Activated T-helper 2 cell treated with anti-CD3 and anti-CD28 coated beads, Interferon-gamma antibody, Interleukin-2, Interleukin-4, amounts not matched to agents 10 μg/mL and 5 μg/mL and 100 μg/mL, durations not matched to agents 14 hours and 24 hours and 36 hours (primary cell): Measurements from ENCODE around the gene FLNA. TPM values are rescaled to one million over a fixed set of nuclear protein-coding genes. Genes with fewer than 3 reads are reported as not detected.
"Not testable (repeated sequence)": the region's sequence is repeated elsewhere in the genome, so short reads cannot be mapped to it uniquely, and the experiment has no call there.

ENCODE experiments used
- DNase-seq: peaks from one replicate; pipeline ENCODE4 v3.0.0; 2021; ENCODE audit warnings: low spot score
- H3K27ac Mint-ChIP-seq: one replicate; pipeline ENCODE4 v1.8.0; 2021; ENCODE audit warnings: mixed read lengths
- H3K27me3 Mint-ChIP-seq: one replicate; pipeline ENCODE4 v1.8.0; 2021; ENCODE audit warnings: low read depth, mixed read lengths
- H3K36me3 Mint-ChIP-seq: one replicate; pipeline ENCODE4 v1.8.0; 2021; ENCODE audit warnings: low read depth, mixed read lengths
- H3K4me1 Mint-ChIP-seq: one replicate; pipeline ENCODE4 v1.8.0; 2021; ENCODE audit warnings: low read depth, mixed read lengths
- H3K4me3 Mint-ChIP-seq: one replicate; pipeline ENCODE4 v1.8.0; 2021; ENCODE audit warnings: low read depth, mild to moderate bottlenecking, moderate library complexity, mixed read lengths
- H3K9me3 Mint-ChIP-seq: one replicate; pipeline ENCODE4 v1.8.0; 2021; ENCODE audit warnings: mixed read lengths
- intact Hi-C: fragments of 100-400 bp; cut with micrococcal nuclease; formaldehyde crosslinking; loops from one replicate; pipeline ENCODE4 v1.15.1; 2023
- total RNA-seq: library from RNA; stranded (reverse); gene quantifications from 2 replicates; pipeline ENCODE4 v1.2.3, GENCODE V29; 2022

Gene FLNA
- total RNA-seq, 1 donor from 2014 or later = 1,005 TPM

DNA sequence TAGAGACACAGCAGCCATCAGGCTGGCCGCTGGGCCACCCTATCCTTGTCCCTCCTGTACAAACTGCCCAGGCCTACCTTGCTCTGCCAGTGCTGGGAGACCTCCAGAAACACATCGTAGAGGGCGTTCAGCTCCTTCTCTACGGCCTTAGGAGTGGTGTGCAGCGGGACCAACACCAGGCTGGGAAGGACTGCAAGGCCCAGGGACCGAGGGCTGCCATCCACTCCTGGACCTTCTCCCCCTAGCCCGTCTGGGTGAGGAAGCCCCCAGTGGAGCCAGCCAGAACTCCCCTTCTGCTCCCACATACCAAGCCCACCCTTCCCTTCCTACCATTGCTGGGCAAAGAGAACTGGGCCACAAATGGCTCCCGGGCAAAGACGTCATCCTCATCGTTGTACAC is 28.8 kb upstream of the FLNA start:
- Mint-ChIP-seq H3K27me3 (no peaks in the 10 kb centered on the region), H3K4me1 (peaks cover 3% of the 10 kb centered on the region), H3K36me3 (peaks cover 33% of the 10 kb centered on the region), H3K9me3 (no peaks in the 10 kb centered on the region), H3K27ac (no peak overlapping the region), H3K4me3 (no peak overlapping the region)
- no peak for DNase-seq
- intact Hi-C loops = no loop called here

DNA sequence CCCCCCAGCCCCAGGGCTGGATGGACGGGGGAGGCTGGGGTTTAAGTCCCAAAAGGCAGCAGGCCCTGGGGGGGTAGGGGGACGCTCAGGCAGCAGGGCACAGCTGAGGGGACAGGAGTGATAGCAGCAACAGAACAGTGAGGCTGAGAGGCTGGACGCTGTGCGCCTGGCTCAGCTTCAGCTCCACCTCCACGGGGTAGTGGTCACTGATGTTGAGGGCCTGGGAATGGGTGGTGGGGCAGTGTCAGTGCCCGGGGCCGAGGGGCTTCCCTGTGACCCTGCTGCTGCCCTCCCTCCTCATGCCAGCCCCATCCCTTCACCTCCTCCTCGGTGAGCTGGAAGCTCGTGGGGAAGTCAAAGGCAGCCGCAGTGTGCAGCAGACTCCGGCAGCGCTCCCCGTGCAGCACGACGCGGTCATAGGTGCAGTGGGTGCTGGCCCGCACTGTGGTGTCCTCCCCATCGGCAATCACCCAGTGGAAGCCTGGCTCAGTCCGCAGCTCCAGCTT is 28.2 kb upstream of the FLNA start:
- Mint-ChIP-seq H3K36me3 (peaks cover 36% of the 10 kb centered on the region), H3K27me3 (no peaks in the 10 kb centered on the region), H3K27ac (peak overlapping the region; percentile 31), H3K4me3 (no peak overlapping the region), H3K4me1 (peaks cover 3% of the 10 kb centered on the region), H3K9me3 (no peaks in the 10 kb centered on the region)
- DNase-seq = no peak
- intact Hi-C loops = no loop called here

DNA sequence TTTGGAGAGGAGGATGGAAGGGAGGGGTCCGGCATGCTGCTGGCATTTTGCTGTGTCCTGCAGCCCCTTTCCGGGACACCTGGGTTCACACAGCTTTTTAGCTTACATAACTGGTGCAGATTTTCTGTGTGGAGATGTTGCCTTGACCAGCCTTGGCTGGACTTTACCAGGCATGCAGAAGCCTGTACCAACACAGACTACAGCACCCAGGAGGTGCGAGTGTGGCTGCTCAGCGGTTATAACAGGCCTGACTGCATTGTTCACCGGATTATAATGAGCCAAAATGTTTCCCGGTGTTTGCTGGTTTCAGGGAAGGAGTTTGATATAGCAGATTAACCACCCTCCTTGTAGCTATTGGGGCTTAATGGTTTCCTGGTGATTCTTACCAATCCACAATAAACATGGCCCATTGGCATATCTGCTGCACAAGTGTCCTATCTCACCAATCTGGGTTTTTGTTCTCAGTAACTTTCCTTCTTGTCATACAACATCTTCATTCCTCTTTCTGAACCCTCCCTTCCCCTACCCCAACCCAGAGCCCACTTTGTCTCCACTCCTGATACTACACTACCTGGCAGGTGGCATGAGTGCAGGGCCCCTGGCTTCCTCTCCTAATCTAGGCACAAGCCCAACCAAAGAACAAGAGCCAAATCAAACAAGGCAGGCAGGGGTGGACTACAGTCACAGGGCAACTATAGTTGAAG is 27.6 kb upstream of the FLNA start:
- Mint-ChIP-seq H3K36me3 (peaks cover 36% of the 10 kb centered on the region), H3K9me3 (no peaks in the 10 kb centered on the region), H3K4me1 (peaks cover 4% of the 10 kb centered on the region), H3K27me3 (no peaks in the 10 kb centered on the region), H3K4me3 (no peak overlapping the region), H3K27ac (peak overlapping the region; percentile 31)
- intact Hi-C loops = no loop called here
- no peak for DNase-seq

DNA sequence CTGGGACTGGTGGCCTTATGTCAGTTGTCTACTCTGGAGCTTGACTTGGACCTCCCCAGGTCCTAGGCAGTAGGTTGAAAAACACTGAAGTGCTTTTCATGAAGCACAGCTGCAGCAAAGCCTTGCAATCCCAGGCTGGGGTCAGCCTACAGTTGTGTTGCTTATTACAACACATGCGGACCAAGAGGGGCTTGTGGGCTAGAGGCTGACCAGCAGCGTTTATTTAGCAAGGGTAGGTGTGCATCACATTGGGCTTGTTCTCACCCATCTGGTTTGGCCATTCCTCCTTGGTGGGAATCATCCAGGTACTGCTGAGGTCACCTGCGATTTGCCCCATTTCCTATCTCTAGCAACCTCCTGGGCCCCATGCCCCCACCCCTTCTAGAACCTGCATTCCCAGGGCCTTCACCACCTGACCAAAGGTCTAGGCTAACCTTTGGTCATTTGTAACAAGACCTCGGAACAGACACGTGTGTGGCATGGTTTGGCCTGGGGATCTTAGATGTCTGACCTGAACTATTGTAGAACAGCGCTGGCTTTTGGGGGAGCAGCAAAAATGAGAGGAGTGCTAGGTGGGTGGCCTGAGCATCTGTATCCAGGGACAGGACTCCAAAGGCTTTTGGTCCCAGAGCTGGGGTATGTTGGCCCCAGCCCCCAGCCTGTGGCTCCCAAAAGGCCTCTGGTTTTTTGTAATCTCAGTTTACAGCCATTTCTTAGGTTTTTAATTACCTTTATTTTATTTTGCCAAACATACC is 26.8 kb upstream of the FLNA start:
- Mint-ChIP-seq H3K27me3 (no peaks in the 10 kb centered on the region), H3K36me3 (peaks cover 36% of the 10 kb centered on the region), H3K27ac (peak overlapping the region; percentile 100), H3K9me3 (no peaks in the 10 kb centered on the region), H3K4me1 (peaks cover 5% of the 10 kb centered on the region), H3K4me3 (peak overlapping the region; percentile 100)
- no peak for DNase-seq
- intact Hi-C loops = no loop called here

DNA sequence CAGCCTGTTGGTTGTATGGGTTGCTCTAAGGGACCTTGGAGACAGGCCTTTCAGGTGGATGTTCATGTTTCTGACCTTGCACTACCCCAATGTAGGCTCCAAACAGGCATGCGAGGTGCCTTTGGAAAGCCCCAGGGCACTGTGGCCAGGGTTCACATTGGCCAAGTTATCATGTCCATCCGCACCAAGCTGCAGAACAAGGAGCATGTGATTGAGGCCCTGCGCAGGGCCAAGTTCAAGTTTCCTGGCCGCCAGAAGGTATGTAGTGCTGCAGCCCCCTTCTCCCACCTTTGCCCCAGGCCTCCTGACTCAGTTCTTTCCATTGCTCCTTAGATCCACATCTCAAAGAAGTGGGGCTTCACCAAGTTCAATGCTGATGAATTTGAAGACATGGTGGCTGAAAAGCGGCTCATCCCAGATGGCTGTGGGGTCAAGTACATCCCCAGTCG is 26.0 kb upstream of the FLNA start:
- H3K27me3 Mint-ChIP-seq, DNase-seq, H3K9me3 Mint-ChIP-seq, intact Hi-C loops, H3K4me1 Mint-ChIP-seq: not testable (repeated sequence)
- Mint-ChIP-seq H3K4me3 (peak overlapping the region; percentile 100), H3K27ac (peak overlapping the region; percentile 100), H3K36me3 (peaks cover 36% of the 10 kb centered on the region)

DNA sequence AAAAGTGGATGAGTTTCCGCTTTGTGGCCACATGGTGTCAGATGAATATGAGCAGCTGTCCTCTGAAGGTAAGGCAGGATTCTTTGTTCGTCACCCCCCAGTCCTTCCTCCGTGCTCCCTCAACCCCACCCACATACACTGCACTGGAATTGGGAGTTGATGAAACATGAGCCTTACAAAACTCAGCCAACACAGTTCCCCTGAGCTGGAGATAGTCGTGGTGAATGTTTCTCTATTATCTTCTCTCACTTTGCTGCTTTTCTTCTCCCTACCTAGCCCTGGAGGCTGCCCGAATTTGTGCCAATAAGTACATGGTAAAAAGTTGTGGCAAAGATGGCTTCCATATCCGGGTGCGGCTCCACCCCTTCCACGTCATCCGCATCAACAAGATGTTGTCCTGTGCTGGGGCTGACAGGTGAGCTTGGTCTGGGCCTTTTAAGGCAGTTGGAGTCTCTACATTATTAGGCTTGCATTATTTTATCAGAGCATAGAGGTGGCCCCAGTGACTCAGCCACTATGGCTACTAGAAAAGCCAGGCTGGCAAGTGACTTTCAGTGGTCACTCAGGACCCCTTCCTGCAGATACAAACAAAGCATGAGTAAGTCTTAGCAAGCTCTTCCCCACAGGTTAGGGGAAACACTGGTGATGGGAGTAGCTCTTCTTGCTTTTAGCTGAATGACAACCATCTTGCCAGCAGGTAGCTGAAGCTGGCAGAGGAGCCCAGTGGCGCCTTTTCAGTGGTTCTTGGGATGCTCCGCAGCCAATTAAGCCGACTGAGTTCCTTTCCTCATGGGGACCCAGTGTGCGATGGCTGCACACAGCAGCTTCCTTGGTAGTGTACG is 25.3 kb upstream of the FLNA start:
- H3K27ac Mint-ChIP-seq = peak overlapping the region; percentile 100
- no peaks in the 10 kb centered on the region for H3K9me3 Mint-ChIP-seq
- DNase-seq = no peak
- H3K4me3 Mint-ChIP-seq = peak overlapping the region; percentile 100
- H3K4me1 Mint-ChIP-seq = peaks cover 5% of the 10 kb centered on the region
- H3K36me3 Mint-ChIP-seq = peaks cover 36% of the 10 kb centered on the region
- intact Hi-C loops = loop anchor here (5.0 kb wide), 1 partner anchor 38 kb away; the partner anchor contains the start of gene GDI1
- no peaks in the 10 kb centered on the region for H3K27me3 Mint-ChIP-seq

DNA sequence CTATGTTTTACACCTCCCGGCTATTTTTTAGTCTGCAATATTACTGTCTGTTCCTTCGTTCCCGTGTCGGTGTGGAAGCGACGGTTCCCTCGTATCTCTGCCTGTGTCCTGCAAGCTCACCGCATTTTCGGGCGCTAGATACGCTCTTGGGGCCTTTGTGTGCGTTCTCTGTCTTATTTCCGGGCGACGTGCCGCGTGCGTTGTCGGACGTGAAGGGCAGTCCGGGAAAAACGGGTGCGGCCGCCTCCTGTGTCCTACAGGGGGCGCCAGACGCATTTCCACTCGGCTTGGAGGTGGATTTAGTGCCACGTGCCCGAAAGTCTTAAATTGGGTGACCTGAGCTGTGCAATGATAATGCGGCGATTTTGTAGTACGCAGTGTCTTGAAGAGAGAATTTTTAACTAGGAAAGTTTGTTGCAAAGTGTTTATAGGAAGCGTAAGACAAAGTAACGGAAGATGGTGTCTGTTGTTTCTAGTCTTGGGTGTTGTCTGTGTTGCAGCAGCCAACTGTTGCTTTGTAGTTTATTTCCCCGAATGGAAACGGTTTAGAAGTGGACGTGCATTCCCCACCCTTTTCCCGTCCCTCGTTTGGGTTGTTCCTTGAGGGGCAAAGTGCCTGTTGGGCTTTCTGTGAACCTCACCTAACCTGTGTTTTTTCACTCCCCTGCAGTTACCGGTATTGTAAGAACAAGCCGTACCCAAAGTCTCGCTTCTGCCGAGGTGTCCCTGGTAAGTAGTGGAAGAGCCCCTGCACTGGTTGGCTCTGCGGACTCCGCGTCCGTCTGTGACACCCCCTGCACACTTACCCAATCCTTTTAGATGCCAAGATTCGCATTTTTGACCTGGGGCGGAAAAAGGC is 24.5 kb upstream of the FLNA start:
- DNase-seq = peak; percentile 78
- Mint-ChIP-seq H3K4me3 (peak overlapping the region; percentile 100), H3K27me3 (no peaks in the 10 kb centered on the region), H3K4me1 (peaks cover 5% of the 10 kb centered on the region), H3K36me3 (peaks cover 36% of the 10 kb centered on the region), H3K9me3 (no peaks in the 10 kb centered on the region), H3K27ac (peak overlapping the region; percentile 100)
- intact Hi-C loops = loop anchor here (5.0 kb wide), 1 partner anchor 38 kb away; the partner anchor contains the start of gene GDI1

DNA sequence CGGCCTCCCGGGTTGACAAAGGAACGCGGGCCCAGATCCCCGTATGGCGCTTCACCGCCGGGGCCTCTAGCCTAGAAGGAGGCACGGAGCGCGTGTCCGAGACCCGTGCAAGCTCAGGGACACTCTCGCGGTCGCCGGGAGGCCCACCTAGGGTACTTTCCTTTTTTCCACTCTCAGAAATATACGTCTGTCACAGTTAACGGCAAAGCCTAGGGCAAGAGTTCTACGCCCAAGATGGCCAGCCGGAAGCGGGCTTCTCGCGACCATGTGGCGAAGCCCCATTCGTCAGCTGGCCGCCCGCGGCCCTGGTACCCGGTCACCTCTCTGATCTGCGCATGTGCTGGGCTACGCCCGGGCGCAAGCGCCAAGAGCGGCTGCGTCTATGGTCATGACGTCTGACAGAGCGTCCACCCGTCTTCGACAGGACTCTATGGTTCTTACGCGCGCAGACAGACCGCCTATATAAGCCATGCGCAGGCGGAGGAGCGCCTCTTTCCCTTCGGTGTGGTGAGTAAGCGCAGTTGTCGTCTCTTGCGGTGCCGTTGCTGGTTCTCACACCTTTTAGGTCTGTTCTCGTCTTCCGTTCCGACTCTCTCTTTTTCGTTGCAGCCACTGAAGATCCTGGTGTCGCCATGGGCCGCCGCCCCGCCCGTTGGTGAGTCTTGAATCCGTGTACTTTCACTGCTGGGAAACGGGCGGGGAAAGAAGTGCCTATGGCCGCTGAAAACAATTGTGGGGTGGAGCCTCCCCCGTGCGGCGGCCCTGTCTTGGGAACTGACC is 23.6 kb upstream of the FLNA start, which contains the start of gene RPL10:
Gene RPL10, plus strand, starts transcription at position 490 of the 780 bp plus-strand sequence. Its CDS starts 143 bp downstream, at position 633.
- peak within 1 kb of the TSS; percentile 100 for H3K27ac Mint-ChIP-seq
- no peaks in the 10 kb centered on the region for H3K9me3 Mint-ChIP-seq
- peak within 1 kb of the TSS; percentile 100 for H3K4me3 Mint-ChIP-seq
- peak; percentile 93 for DNase-seq
- H3K27me3 Mint-ChIP-seq = no peaks in the 10 kb centered on the region
- peaks cover 36% of the 10 kb centered on the region for H3K36me3 Mint-ChIP-seq
- intact Hi-C loops = loop anchor here (5.0 kb wide), 1 partner anchor 39 kb away; the partner anchor contains the start of gene GDI1
- H3K4me1 Mint-ChIP-seq = peaks cover 5% of the 10 kb centered on the region

DNA sequence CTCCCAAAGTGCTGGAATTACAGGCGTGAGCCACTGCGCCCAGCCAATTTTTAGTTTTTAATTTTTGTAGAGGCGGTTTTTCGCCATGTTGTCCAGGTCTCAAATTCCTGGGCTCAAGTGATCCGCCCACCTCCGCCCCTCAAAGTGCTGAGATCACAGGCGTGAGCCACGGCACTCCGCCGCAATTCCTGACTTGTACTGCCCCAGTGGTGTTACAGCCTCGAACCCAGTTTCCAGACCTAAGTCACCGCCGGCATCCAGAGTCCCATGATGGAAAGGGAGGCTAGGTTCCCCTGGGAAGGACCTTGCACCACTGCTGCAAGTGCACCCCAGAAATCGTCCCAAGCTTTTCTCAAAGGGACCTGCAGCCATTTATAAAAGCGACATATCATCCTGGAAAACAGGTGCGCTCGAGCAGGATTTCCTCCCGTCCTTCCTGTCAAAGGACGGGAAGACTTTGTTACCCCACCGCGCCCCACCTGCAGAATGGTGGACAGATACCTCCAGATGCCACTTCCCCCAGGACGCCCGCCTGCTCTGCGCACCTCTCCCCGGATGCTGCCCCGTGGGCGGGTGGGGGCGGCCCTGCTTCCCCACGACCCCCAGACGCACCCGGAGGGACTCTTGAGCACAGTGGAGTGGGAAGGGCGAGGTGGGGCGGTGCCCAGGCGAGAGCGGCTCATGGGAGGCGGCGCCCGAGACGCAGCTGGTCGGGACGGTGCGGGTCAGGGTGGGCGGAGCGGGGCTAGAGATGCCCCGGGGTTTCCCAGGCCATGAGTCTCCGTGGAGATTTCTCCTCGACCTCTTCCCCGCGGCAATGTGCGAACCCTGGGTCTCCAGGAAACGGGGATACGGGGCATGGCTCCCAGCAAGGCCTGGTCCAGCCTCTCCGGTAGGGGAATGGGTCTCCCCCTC is 22.8 kb upstream of the FLNA start:
- no peaks in the 10 kb centered on the region for H3K9me3 Mint-ChIP-seq
- peak; percentile 53 for DNase-seq
- H3K36me3 Mint-ChIP-seq = peaks cover 36% of the 10 kb centered on the region
- H3K4me1 Mint-ChIP-seq = peaks cover 5% of the 10 kb centered on the region
- intact Hi-C loops = loop anchor here (5.0 kb wide), 1 partner anchor 40 kb away; the partner anchor contains the start of gene GDI1
- H3K27ac Mint-ChIP-seq = peak overlapping the region; percentile 100
- peak overlapping the region; percentile 100 for H3K4me3 Mint-ChIP-seq
- no peaks in the 10 kb centered on the region for H3K27me3 Mint-ChIP-seq

DNA sequence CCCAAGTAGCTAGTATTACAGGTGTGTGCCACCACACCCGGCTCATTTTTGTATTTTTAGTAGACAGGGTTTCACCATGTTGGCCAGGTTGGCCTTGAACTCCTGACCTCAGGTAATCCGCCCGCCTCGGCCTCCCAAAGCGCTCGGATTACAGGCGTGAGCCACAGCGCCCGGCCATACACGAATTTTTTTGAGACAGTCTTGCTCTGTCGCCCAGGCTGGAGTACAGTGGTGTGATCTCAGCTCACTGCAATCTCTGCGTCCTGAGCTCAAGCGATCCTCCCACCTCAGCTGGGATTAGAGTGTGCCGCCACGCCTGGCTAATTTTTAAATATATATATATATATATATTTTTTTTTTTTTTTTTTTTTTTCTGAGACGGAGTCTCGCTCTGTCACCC is 21.9 kb upstream of the FLNA start:
- DNase-seq, H3K27me3 Mint-ChIP-seq, H3K9me3 Mint-ChIP-seq, H3K4me1 Mint-ChIP-seq, H3K27ac Mint-ChIP-seq: not testable (repeated sequence)
- H3K36me3 Mint-ChIP-seq = peaks cover 35% of the 10 kb centered on the region
- intact Hi-C loops = loop anchor here (5.0 kb wide), 1 partner anchor 41 kb away; the partner anchor contains the start of gene GDI1
- peak overlapping the region; percentile 100 for H3K4me3 Mint-ChIP-seq
